ENCODE results near the gene FRY.

The FRY gene

DNA sequence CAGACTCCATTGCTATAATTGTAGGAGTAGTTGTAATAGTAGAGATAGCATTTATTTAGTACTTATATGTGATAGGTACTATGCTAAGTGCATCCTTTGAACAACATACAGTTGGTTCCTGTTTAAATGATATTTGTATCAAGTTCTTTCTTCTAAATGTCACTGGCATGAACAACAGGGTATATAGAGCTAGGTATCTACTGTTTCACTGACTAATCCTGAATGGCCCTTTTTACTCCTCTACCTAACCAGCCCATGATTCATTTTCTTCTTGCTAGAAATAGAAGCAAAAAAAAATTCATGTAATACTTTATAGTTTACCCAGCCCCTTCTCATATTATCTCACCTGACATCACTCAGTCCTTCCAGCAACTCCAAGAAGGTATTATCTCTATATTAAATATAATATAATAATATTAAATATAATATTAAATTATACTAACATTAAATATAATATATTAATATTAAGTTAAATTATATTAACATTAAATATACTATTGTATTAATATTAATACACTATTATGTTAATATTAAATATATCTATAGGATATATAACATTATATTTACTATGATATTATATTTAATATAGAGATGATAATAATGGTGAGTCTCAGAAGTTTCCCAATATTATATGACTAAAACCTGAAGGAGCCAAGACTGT lies 74.2 kb downstream of the FRY start:
- Histone ChIP-seq H3K27ac (no peak overlapping the region), H3K4me1 (no peaks in the 10 kb centered on the region), H3K27me3 (ENCODE audit: control insufficient read depth, insufficient read depth, low read length) (no peaks in the 10 kb centered on the region), H2AFZ (no peak overlapping the region), H3K79me2 (no peaks in the 10 kb centered on the region), H3K9ac (no peak overlapping the region), H3K9me3 (ENCODE audit: control insufficient read depth, low read length) (no peaks in the 10 kb centered on the region), H3K4me2 (ENCODE audit: low read length) (no peak overlapping the region), H3K4me3 (ENCODE audit: low read depth, low read length) (no peak overlapping the region), H3K36me3 (ENCODE audit: control insufficient read depth, insufficient read depth, low read length) (no peaks in the 10 kb centered on the region)
- TF ChIP-seq CTCF (IDR thresholded peaks at IDR 0.05) = no peak

DNA sequence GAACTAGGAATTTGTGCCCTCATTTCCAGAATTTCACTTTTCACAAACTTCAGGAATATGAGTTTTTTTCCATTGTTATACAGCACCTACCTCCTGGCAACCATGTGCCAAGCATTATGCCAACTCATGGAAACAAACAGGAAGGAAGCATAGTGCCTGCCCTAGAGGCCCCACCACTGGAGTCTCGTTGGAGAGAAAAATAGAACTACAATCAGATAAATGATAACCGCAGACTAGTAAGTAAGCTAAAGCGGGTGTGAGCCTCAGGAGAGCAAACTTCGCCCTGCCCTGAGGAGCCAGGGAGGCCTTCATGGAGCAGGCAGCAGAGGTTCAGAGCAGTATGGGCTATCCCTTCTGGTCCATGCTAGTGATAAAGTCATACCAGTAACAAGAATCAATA lies 75.9 kb downstream of the FRY start:
- H3K4me3 ChIP-seq (ENCODE audit: low read depth, low read length) = no peak overlapping the region

DNA sequence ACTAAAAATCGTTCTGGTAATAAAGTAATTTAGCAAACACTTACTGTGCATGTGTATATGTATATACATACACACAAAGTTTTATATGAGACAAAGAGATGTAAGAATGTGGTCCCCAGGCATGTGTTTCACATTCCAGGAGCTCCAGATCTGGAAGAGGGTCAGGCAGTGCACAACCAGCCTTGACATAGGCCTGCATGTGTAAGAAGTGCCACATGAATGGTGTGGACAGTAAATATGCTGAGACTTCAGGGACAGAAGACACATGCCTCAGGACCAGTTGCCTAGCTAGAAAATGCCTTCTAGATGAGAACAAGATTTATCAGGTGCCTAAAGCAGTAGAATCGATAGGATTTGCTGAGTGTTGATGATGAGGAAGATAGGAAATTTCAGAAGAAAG lies 76.4 kb downstream of the FRY start:
- Histone ChIP-seq H3K36me3 (ENCODE audit: control insufficient read depth, insufficient read depth, low read length) (no peaks in the 10 kb centered on the region), H3K4me2 (ENCODE audit: low read length) (no peak overlapping the region), H3K4me1 (no peaks in the 10 kb centered on the region), H3K9me3 (ENCODE audit: control insufficient read depth, low read length) (no peaks in the 10 kb centered on the region), H2AFZ (no peak overlapping the region), H3K27me3 (ENCODE audit: control insufficient read depth, insufficient read depth, low read length) (no peaks in the 10 kb centered on the region), H3K9ac (no peak overlapping the region), H3K79me2 (no peaks in the 10 kb centered on the region), H3K4me3 (ENCODE audit: low read depth, low read length) (no peak overlapping the region), H3K27ac (no peak overlapping the region)
- TF ChIP-seq CTCF (IDR thresholded peaks at IDR 0.05) = no peak

More for the DNA sequence above, 75.9 kb downstream of the FRY start:
- H2AFZ ChIP-seq = no peak overlapping the region
- no peak overlapping the region for H3K9ac ChIP-seq
- H3K79me2 ChIP-seq = no peaks in the 10 kb centered on the region
- H3K36me3 ChIP-seq (ENCODE audit: control insufficient read depth, insufficient read depth, low read length) = no peaks in the 10 kb centered on the region
- TF ChIP-seq CTCF (IDR thresholded peaks at IDR 0.05) = no peak
- no peak overlapping the region for H3K4me2 ChIP-seq (ENCODE audit: low read length)
- H3K27ac ChIP-seq = no peak overlapping the region
- H3K27me3 ChIP-seq (ENCODE audit: control insufficient read depth, insufficient read depth, low read length) = no peaks in the 10 kb centered on the region
- no peaks in the 10 kb centered on the region for H3K4me1 ChIP-seq
- no peaks in the 10 kb centered on the region for H3K9me3 ChIP-seq (ENCODE audit: control insufficient read depth, low read length)

DNA sequence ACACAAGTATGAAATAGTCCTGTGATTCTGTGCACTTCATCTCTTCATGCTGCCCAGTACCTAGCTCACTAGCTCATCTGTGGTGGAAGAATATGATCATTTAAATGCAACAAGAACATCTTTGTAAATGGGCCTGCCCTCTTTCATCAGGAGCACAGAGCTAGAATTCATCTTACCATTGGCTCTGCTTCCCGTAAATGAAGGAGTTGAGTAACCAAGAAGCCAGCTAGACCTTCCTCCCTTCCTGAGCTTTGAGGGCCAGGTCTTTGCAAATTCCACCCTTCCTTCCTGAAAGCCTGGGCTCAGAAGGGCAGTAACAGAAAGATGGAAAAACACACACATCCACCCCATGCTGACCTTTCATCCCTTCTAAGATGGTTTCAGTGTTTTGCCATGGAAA lies 82.0 kb downstream of the FRY start:
- H3K4me1 ChIP-seq = no peaks in the 10 kb centered on the region
- no peak for TF ChIP-seq CTCF (IDR thresholded peaks at IDR 0.05)
- no peaks in the 10 kb centered on the region for H3K27me3 ChIP-seq (ENCODE audit: control insufficient read depth, insufficient read depth, low read length)
- H3K9me3 ChIP-seq (ENCODE audit: control insufficient read depth, low read length) = no peaks in the 10 kb centered on the region
- no peak overlapping the region for H3K9ac ChIP-seq
- H2AFZ ChIP-seq = no peak overlapping the region
- H3K4me2 ChIP-seq (ENCODE audit: low read length) = no peak overlapping the region
- no peak overlapping the region for H3K4me3 ChIP-seq (ENCODE audit: low read depth, low read length)
- H3K79me2 ChIP-seq = no peaks in the 10 kb centered on the region
- no peaks in the 10 kb centered on the region for H3K36me3 ChIP-seq (ENCODE audit: control insufficient read depth, insufficient read depth, low read length)
- no peak overlapping the region for H3K27ac ChIP-seq

- no peak overlapping the region for H3K27ac ChIP-seq
- H3K4me2 ChIP-seq (ENCODE audit: low read length) = no peak overlapping the region
- no peaks in the 10 kb centered on the region for H3K9me3 ChIP-seq (ENCODE audit: control insufficient read depth, low read length)
- H3K79me2 ChIP-seq = no peaks in the 10 kb centered on the region
- no peak for TF ChIP-seq CTCF (IDR thresholded peaks at IDR 0.05)
- no peaks in the 10 kb centered on the region for H3K4me1 ChIP-seq
- no peak overlapping the region for H3K9ac ChIP-seq
- no peaks in the 10 kb centered on the region for H3K27me3 ChIP-seq (ENCODE audit: control insufficient read depth, insufficient read depth, low read length)
- no peaks in the 10 kb centered on the region for H3K36me3 ChIP-seq (ENCODE audit: control insufficient read depth, insufficient read depth, low read length)
- H2AFZ ChIP-seq = no peak overlapping the region
- H3K4me3 ChIP-seq (ENCODE audit: low read depth, low read length) = no peak overlapping the region
These were observed 82.8 kb downstream of the FRY start for GRCh38 chr13:32114284-32114950.

Measured in parathyroid adenoma (tissue), 2 donors.